Thoracic aorta (tissue), 2 donors: ENCODE data around the gene PPP4R1. TPM values are rescaled to one million over a fixed set of nuclear protein-coding genes. Genes with fewer than 3 reads are reported as not detected.

ENCODE experiments used
- ATAC-seq: fragments of 150-250 bp; one replicate; pipeline ENCODE4 v1.8.0; 2017; ENCODE audit warnings: low read depth; ENCODE audit not compliant: insufficient number of reproducible peaks, low FRiP score
- DNase-seq: peaks from one replicate; pipeline ENCODE4 v3.0.0-alpha.2; 2020; ENCODE audit warnings: low spot score
- H3K27ac ChIP-seq, 2 donors: fragments of 200-600 bp; sonication (generic); 1 replicate in 1 of 2; 2 replicates in 1 of 2; pipeline ENCODE4 v1.5.1; 2016; ENCODE audit warnings: mild to moderate bottlenecking in 2 of 2, moderate library complexity in 2 of 2
- H3K27me3 ChIP-seq: fragments of 200-600 bp; sonication (generic); replicated peaks from 2 replicates; pipeline ENCODE4 v1.6.0; 2016; ENCODE audit warnings: mild to moderate bottlenecking; ENCODE audit not compliant: insufficient read depth
- H3K36me3 ChIP-seq: fragments of 200-600 bp; sonication (generic); one replicate; pipeline ENCODE4 v1.5.1; 2016
- H3K4me1 ChIP-seq, 2 donors: fragments of 200-600 bp; sonication (generic); 1 replicate in 1 of 2; 2 replicates in 1 of 2; pipeline versions ENCODE4 v1.5.1 to v1.6.0; 2016; ENCODE audit warnings: low read depth in 2 of 2, mild to moderate bottlenecking in 1 of 2; ENCODE audit not compliant: control insufficient read depth in 1 of 2
- H3K4me3 ChIP-seq: fragments of 200-600 bp; sonication (generic); 2 replicates; pipeline ENCODE4 v1.5.1; 2016; ENCODE audit warnings: mild to moderate bottlenecking
- H3K9me3 ChIP-seq: fragments of 200-600 bp; sonication (generic); 2 replicates; pipeline ENCODE4 v1.5.1; 2016
- CTCF ChIP-seq: fragments of 200-600 bp; sonication (generic); IDR thresholded peaks from one replicate; pipeline ENCODE4 v1.5.1; 2019; ENCODE audit warnings: antibody characterized with exemption
- total RNA-seq, 2 donors: library from RNA; depleted of rRNA; stranded (reverse); fragments of >200 nt; gene quantifications; one replicate each; pipeline versions ENCODE4 v1.1.0 to v1.2.3, GENCODE V29; 2016

Gene PPP4R1
- total RNA-seq, 2 donors from 2014 or later = 89.3 to 121 TPM

GRCh38 chr18:9545029-9545428, 69.3 kb downstream of the PPP4R1 start:
- H3K9me3 ChIP-seq = no peaks in the 10 kb centered on the region
- DNase-seq (no peak), ATAC-seq (no peak)
- H3K4me1 ChIP-seq = no peaks in the 10 kb centered on the region
- peaks cover 40% of the 10 kb centered on the region for H3K36me3 ChIP-seq
- TF ChIP-seq CTCF = no peak
- no peaks in the 10 kb centered on the region for H3K27me3 ChIP-seq
- no peak overlapping the region for H3K4me3 ChIP-seq
- no peak overlapping the region for H3K27ac ChIP-seq

- Histone ChIP-seq H3K9me3 (no peaks in the 10 kb centered on the region), H3K36me3 (peaks cover 21% of the 10 kb centered on the region)
Observed at GRCh38 chr18:9542924-9543323, 71.4 kb downstream of the PPP4R1 start.

GRCh38 chr18:9539938-9540337, 74.4 kb downstream of the PPP4R1 start:
- Histone ChIP-seq H3K36me3 (peaks cover 3% of the 10 kb centered on the region), H3K4me3 (no peak overlapping the region), H3K4me1 (peaks cover under 1 to 14% of the 10 kb centered on the region in 2 donors), H3K9me3 (no peaks in the 10 kb centered on the region), H3K27ac (no peak overlapping the region), H3K27me3 (no peaks in the 10 kb centered on the region)
- no peak for ATAC-seq
- TF ChIP-seq CTCF = no peak
- no peak for DNase-seq

More at GRCh38 chr18:9542924-9543323, 71.4 kb downstream of the PPP4R1 start:
- Histone ChIP-seq H3K27me3 (no peaks in the 10 kb centered on the region), H3K4me1 (no peaks in the 10 kb centered on the region), H3K4me3 (no peak overlapping the region), H3K27ac (no peak overlapping the region)
- TF ChIP-seq CTCF = no peak
- ATAC-seq (no peak), DNase-seq (no peak)

GRCh38 chr18:9539283-9539682, 75.1 kb downstream of the PPP4R1 start:
- peaks cover 3 to 20% of the 10 kb centered on the region in 2 donors for H3K4me1 ChIP-seq
- peaks cover 6% of the 10 kb centered on the region for H3K36me3 ChIP-seq
- H3K27me3 ChIP-seq = no peaks in the 10 kb centered on the region
- DNase-seq (no peak), ATAC-seq (no peak)
- no peak overlapping the region for H3K27ac ChIP-seq
- H3K9me3 ChIP-seq = no peaks in the 10 kb centered on the region
- H3K4me3 ChIP-seq = no peak overlapping the region
- no peak for TF ChIP-seq CTCF

GRCh38 chr18:9537677-9538076, 76.7 kb downstream of the PPP4R1 start:
- Histone ChIP-seq H3K4me3 (no peak overlapping the region), H3K4me1 (peaks cover 3 to 20% of the 10 kb centered on the region in 2 donors), H3K36me3 (peaks cover 14% of the 10 kb centered on the region), H3K27ac (no peak overlapping the region), H3K9me3 (no peaks in the 10 kb centered on the region), H3K27me3 (no peaks in the 10 kb centered on the region)
- DNase-seq (no peak), ATAC-seq (no peak)
- no peak for TF ChIP-seq CTCF
